T-helper 2 cell treated with Interferon-gamma antibody and Interleukin-4, amounts not matched to agents 5 μg/mL and 100 μg/mL, for 36 hours (primary cell): ENCODE measurements around the gene TPM3.

Experiments
- DNase-seq: peaks from one replicate; pipeline ENCODE4 v3.0.0; 2021; ENCODE audit warnings: low spot score
- H3K27ac Mint-ChIP-seq: one replicate; pipeline ENCODE4 v1.8.0; 2021; ENCODE audit warnings: mild to moderate bottlenecking, mixed read lengths
- H3K27me3 Mint-ChIP-seq: one replicate; pipeline ENCODE4 v1.8.0; 2021; ENCODE audit warnings: low read depth, mixed read lengths
- H3K36me3 Mint-ChIP-seq: one replicate; pipeline ENCODE4 v1.8.0; 2021; ENCODE audit warnings: low read depth, mixed read lengths
- H3K4me1 Mint-ChIP-seq: one replicate; pipeline ENCODE4 v1.8.0; 2021; ENCODE audit warnings: low read depth, mixed read lengths
- H3K4me3 Mint-ChIP-seq: one replicate; pipeline ENCODE4 v1.8.0; 2022; ENCODE audit warnings: mild to moderate bottlenecking, moderate library complexity, mixed read lengths
- H3K9me3 Mint-ChIP-seq: one replicate; pipeline ENCODE4 v1.8.0; 2021; ENCODE audit warnings: mixed read lengths

TPM3 gene

DNA sequence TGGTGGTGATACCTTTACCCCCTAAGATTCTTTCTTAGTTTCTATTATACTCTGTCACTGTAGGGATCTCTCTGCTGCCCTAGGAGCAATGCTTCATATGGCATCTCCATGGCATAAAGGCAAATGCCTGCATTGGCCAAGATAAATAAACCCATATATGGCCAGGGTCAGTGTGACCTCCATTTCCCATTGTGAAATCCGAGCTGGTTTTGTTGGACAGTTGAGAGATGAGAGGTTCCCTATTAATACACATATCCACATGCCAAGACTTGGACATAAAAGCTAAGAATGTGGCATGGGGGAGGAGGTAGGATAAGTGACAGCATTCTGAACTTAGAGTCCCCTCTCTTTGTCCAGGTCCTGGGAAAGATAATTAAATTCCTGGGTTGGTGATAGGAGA, 1.4 kb downstream of the TPM3 start:
- Mint-ChIP-seq H3K27me3 (peaks cover 42% of the 10 kb centered on the region), H3K27ac (no peak overlapping the region), H3K36me3 (no peaks in the 10 kb centered on the region), H3K9me3 (no peaks in the 10 kb centered on the region), H3K4me3 (no peak overlapping the region), H3K4me1 (peaks cover 17% of the 10 kb centered on the region)
- no peak for DNase-seq

DNA sequence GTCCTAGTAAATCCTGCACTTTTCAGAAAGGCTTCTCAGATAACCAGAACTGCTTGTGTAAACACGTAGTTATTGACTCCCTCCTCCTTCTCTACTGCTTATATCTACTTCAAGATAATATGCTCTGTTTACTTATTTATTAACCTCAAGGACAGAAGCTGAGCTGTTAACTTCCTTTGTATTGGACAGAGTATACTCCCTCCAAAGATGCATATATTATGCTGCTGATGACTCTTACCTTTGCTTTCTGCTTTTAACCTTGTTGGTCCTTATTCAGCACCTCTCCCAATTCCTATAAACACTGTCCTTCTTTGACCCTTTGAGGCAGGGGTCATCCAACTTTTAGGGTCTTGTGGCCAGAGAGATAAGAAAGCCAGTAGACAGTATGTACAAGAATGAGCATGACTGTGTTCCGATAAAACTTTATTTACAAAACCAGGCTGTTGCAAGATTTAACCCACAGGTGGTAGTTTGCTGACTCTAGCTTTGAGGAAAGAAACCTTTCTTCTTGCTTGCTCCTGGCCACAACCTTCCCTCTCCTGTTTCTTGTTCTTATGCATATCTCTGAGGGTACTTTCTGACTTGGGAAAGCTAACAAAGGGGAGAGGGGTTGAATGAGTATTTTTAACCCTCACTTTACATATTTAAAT, 4.9 kb downstream of the TPM3 start:
- H3K4me3 Mint-ChIP-seq: no peak overlapping the region
- H3K9me3 Mint-ChIP-seq: no peaks in the 10 kb centered on the region
- H3K27me3 Mint-ChIP-seq: peaks cover 16% of the 10 kb centered on the region
- no peak for DNase-seq
- H3K4me1 Mint-ChIP-seq: peaks cover 17% of the 10 kb centered on the region
- H3K27ac Mint-ChIP-seq: no peak overlapping the region
- peaks cover 9% of the 10 kb centered on the region for H3K36me3 Mint-ChIP-seq

DNA sequence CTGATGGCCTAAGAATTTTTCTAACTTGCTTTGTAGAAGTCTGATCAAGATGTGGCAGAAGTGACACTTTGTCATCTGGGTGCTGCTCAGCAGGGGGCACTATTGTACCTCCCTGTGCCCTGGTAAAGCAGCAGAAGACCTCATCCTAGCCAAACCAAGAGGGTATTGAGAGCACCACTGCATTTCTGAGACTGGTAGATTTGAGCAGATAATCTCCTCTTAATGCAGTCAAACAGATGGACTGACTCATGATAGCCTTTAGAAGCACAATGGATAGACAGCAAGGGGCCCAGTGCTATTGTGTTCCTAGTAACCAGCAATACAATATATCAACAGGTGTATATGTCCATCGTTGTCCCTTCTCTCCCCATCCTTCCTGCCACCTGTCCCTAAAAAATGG, 5.7 kb downstream of the TPM3 start:
- Mint-ChIP-seq H3K9me3 (no peaks in the 10 kb centered on the region), H3K27ac (no peak overlapping the region), H3K4me1 (peaks cover 22% of the 10 kb centered on the region), H3K36me3 (peaks cover 17% of the 10 kb centered on the region), H3K27me3 (peaks cover 8% of the 10 kb centered on the region), H3K4me3 (no peak overlapping the region)
- DNase-seq: peak; percentile 64

GRCh38 chr1:154183046-154183915, 8.6 kb downstream of the TPM3 start:
- Mint-ChIP-seq H3K9me3 (no peaks in the 10 kb centered on the region), H3K27me3 (peaks cover 3% of the 10 kb centered on the region), H3K4me3 (peak overlapping the region; percentile 100), H3K4me1 (peaks cover 46% of the 10 kb centered on the region), H3K27ac (peak overlapping the region; percentile 99), H3K36me3 (peaks cover 43% of the 10 kb centered on the region)
- peak; percentile 95 for DNase-seq

- Mint-ChIP-seq H3K4me3 (peak overlapping the region; percentile 100), H3K4me1 (peaks cover 53% of the 10 kb centered on the region), H3K27ac (peak overlapping the region; percentile 99), H3K9me3 (no peaks in the 10 kb centered on the region), H3K36me3 (peaks cover 48% of the 10 kb centered on the region), H3K27me3 (no peaks in the 10 kb centered on the region)
- DNase-seq: peak; percentile 89
Measured at GRCh38 chr1:154182344-154183045, 9.4 kb downstream of the TPM3 start.

- Mint-ChIP-seq H3K4me1 (peaks cover 57% of the 10 kb centered on the region), H3K27me3 (no peaks in the 10 kb centered on the region), H3K27ac (peak overlapping the region; percentile 99), H3K36me3 (peaks cover 54% of the 10 kb centered on the region), H3K4me3 (peak overlapping the region; percentile 100), H3K9me3 (no peaks in the 10 kb centered on the region)
- no peak for DNase-seq
Measured at GRCh38 chr1:154181944-154182343, 10.0 kb downstream of the TPM3 start.

GRCh38 chr1:154179946-154180687, 11.8 kb downstream of the TPM3 start:
- Mint-ChIP-seq H3K4me3 (peak overlapping the region; percentile 100), H3K4me1 (peaks cover 53% of the 10 kb centered on the region), H3K27ac (peak overlapping the region; percentile 89), H3K27me3 (no peaks in the 10 kb centered on the region), H3K9me3 (no peaks in the 10 kb centered on the region), H3K36me3 (peaks cover 67% of the 10 kb centered on the region)
- DNase-seq: no peak

GRCh38 chr1:154178911-154179811, 12.7 kb downstream of the TPM3 start:
- Mint-ChIP-seq H3K27ac (peak overlapping the region; percentile 53), H3K4me1 (peaks cover 53% of the 10 kb centered on the region), H3K4me3 (peak overlapping the region; percentile 100), H3K36me3 (peaks cover 74% of the 10 kb centered on the region), H3K27me3 (no peaks in the 10 kb centered on the region), H3K9me3 (no peaks in the 10 kb centered on the region)
- no peak for DNase-seq

GRCh38 chr1:154178013-154178412, 13.9 kb downstream of the TPM3 start:
- Mint-ChIP-seq H3K4me3 (peak overlapping the region; percentile 50), H3K36me3 (peaks cover 76% of the 10 kb centered on the region), H3K4me1 (peaks cover 51% of the 10 kb centered on the region), H3K9me3 (no peaks in the 10 kb centered on the region), H3K27ac (peak overlapping the region; percentile 46), H3K27me3 (no peaks in the 10 kb centered on the region)
- no peak for DNase-seq

GRCh38 chr1:154176337-154176736, 15.6 kb downstream of the TPM3 start:
- DNase-seq: no peak
- H3K9me3 Mint-ChIP-seq: no peaks in the 10 kb centered on the region
- H3K36me3 Mint-ChIP-seq: peaks cover 77% of the 10 kb centered on the region

DNA sequence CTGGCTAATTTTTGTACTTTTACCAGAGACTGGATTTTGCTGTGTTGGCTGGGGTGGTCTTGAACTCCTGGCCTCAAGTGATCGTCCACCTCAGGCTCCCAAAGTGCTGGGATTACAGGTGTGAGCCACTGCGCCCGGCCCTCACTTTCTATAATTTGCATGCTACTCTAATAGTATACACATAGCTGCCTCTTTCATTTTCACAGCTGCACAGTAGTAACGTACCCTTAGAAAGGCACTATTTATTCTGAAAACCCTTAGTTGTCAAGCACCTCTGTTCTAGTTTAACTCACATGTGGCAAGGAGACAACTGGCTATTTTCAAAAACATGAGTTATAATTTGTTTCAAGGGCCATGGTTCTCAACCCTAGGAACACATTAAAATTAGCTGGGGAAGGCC, 17.2 kb downstream of the TPM3 start:
- Mint-ChIP-seq H3K27ac (no peak overlapping the region), H3K9me3 (no peaks in the 10 kb centered on the region), H3K36me3 (peaks cover 78% of the 10 kb centered on the region), H3K27me3 (no peaks in the 10 kb centered on the region), H3K4me1 (peaks cover 51% of the 10 kb centered on the region), H3K4me3 (no peak overlapping the region)
- DNase-seq: no peak

More at GRCh38 chr1:154176337-154176736, 15.6 kb downstream of the TPM3 start:
- no peak overlapping the region for H3K27ac Mint-ChIP-seq
- H3K27me3 Mint-ChIP-seq: no peaks in the 10 kb centered on the region
- peaks cover 54% of the 10 kb centered on the region for H3K4me1 Mint-ChIP-seq
- H3K4me3 Mint-ChIP-seq: peak overlapping the region; percentile 30

DNA sequence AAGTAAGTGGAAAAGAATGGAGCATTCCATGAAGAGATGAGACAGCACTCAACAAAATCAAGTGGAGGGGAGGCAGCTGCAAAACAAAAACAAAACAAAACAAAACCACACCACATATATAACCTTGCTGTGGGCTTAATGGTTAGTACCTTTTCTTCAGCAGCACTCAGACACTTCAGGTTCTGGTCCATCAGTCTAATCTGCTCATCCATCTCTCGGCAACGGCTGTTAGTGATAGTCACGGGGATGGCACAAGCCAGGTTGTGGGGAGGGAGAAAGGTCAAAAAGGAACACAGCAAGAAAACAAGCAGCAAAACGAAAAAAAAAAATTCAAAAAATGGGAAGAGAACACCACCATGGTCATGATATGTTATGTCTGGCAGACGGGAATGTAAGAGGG, 20.0 kb downstream of the TPM3 start:
- Mint-ChIP-seq H3K36me3 (peaks cover 77% of the 10 kb centered on the region), H3K9me3 (no peaks in the 10 kb centered on the region), H3K27ac (peak overlapping the region; percentile 43), H3K4me3 (no peak overlapping the region), H3K4me1 (peaks cover 30% of the 10 kb centered on the region), H3K27me3 (no peaks in the 10 kb centered on the region)
- DNase-seq: no peak

- H3K36me3 Mint-ChIP-seq: peaks cover 75% of the 10 kb centered on the region
- H3K4me3 Mint-ChIP-seq: no peak overlapping the region
- H3K4me1 Mint-ChIP-seq: peaks cover 26% of the 10 kb centered on the region
- H3K9me3 Mint-ChIP-seq: no peaks in the 10 kb centered on the region
- no peaks in the 10 kb centered on the region for H3K27me3 Mint-ChIP-seq
- peak overlapping the region; percentile 20 for H3K27ac Mint-ChIP-seq
- no peak for DNase-seq
Measured at GRCh38 chr1:154171223-154171583, 20.7 kb downstream of the TPM3 start.
